HEK293T (cell line): ENCODE data around the gene MAML1.
A peak's percentile ranks its signal among the peaks of the same experiment; 100 is the strongest.

Source experiments
- CTCF ChIA-PET: fragments of 350-600 bp; formaldehyde crosslinking; extraction: SDS; loops from one replicate; lab custom pipeline; 2021; ENCODE audit warnings: antibody characterized with exemption, inconsistent platforms; lab: Yijun Ruan, JAX
- POLR2A ChIA-PET: fragments of 350-600 bp; formaldehyde crosslinking; extraction: SDS; loops from one replicate; lab custom pipeline; 2020; ENCODE audit warnings: antibody characterized with exemption, inconsistent platforms; lab: Yijun Ruan, JAX
- DNase-seq: peaks from one replicate; pipeline ENCODE4 v3.0.0; 2012; ENCODE audit warnings: mixed read lengths; ENCODE audit errors: extremely low spot score
- ARNT ChIP-seq: fragments of 450-650 bp; IDR thresholded peaks from 2 replicates; pipeline ENCODE4 v1.6.1; 2017; ENCODE audit warnings: mild to moderate bottlenecking
- BHLHE40 ChIP-seq: fragments of 450-650 bp; IDR thresholded peaks from 2 replicates; pipeline ENCODE4 v1.6.1; 2016; ENCODE audit warnings: mild to moderate bottlenecking, moderate library complexity, borderline replicate concordance
- CTBP1 ChIP-seq: fragments of 450-650 bp; IDR thresholded peaks from 2 replicates; pipeline ENCODE4 v1.6.1; 2016; ENCODE audit warnings: borderline replicate concordance
- ELF4 ChIP-seq: fragments of 450-650 bp; IDR thresholded peaks from 2 replicates; pipeline ENCODE4 v1.6.1; 2017; ENCODE audit warnings: antibody characterized with exemption
- FOXA1 ChIP-seq: fragments of 450-650 bp; IDR thresholded peaks from 2 replicates; pipeline ENCODE4 v1.6.1; 2016; ENCODE audit warnings: mild to moderate bottlenecking
- FOXK2 ChIP-seq: fragments of 450-650 bp; IDR thresholded peaks from 2 replicates; pipeline ENCODE4 v1.6.1; 2016; ENCODE audit warnings: mild to moderate bottlenecking
- FOXM1 ChIP-seq: fragments of 450-650 bp; IDR thresholded peaks from 2 replicates; pipeline ENCODE4 v1.6.1; 2017; ENCODE audit warnings: mild to moderate bottlenecking, borderline replicate concordance
- HDGF ChIP-seq: fragments of 450-650 bp; IDR thresholded peaks from 2 replicates; pipeline ENCODE4 v1.6.1; 2017; ENCODE audit warnings: antibody characterized with exemption, borderline replicate concordance
- L3MBTL2 ChIP-seq: fragments of 450-650 bp; conservative IDR thresholded peaks from 2 replicates; pipeline ENCODE4 v1.6.1; 2016; ENCODE audit warnings: mild to moderate bottlenecking
- LEF1 ChIP-seq: fragments of 450-650 bp; IDR thresholded peaks from 2 replicates; pipeline ENCODE4 v1.6.1; 2017; ENCODE audit warnings: mild to moderate bottlenecking, borderline replicate concordance
- NFRKB ChIP-seq: fragments of 450-650 bp; IDR thresholded peaks from 2 replicates; pipeline ENCODE4 v1.6.1; 2016; ENCODE audit warnings: mild to moderate bottlenecking, moderate library complexity
- SP1 ChIP-seq: fragments of 450-650 bp; IDR thresholded peaks from 2 replicates; pipeline ENCODE4 v1.6.1; 2017
- SUZ12 ChIP-seq: fragments of 450-650 bp; IDR thresholded peaks from 2 replicates; pipeline ENCODE4 v1.6.1; 2016; ENCODE audit warnings: mild to moderate bottlenecking
- TARDBP ChIP-seq: fragments of 450-650 bp; IDR thresholded peaks from 2 replicates; pipeline ENCODE4 v1.6.1; 2016
- ZNF384 ChIP-seq: fragments of 450-650 bp; IDR thresholded peaks from 2 replicates; pipeline ENCODE4 v1.6.1; 2016
- TF ChIP-seq, protein P1 (sequence below): fragments of 450-650 bp; IDR thresholded peaks from 2 replicates; pipeline ENCODE4 v1.6.1; 2016

MAML1 gene

DNA sequence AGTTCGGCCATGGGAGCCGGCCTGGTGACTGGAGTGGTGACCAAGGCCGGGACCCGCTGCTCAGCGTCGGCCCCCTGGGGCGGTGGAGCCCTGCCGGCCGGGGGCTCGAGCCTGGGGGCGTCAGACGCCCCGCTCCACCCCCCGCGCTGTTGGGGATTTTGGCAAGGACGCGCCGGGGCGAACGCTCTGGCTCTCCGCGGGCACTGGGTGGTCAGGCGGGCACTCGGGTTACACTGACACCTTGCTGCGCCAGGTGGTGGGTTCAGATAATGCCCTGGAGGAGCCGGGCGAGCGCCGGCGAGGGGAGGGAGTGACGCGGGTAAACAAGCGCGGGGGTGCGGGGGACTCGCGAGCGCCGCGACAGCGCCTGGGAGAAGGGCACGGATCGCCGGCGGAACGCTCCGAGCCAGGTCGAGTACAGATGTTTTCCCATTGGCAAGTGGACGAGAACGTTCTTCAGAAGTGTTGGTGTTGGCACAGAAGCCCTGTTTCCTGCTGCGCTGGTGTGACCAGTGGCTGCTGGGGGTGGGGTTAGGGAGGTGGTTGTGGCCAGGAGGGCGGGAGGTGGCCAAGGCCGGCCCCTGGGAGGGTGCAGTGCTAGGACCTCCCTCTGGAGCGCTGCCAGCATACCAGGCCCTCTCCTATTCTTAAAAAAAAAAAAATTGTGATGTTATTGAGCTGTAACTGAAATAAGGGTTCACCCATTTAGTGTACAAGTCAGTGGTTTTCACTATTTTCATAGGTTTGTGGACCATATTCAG lies 88.9 kb downstream of the MAML1 start:
- POLR2A ChIA-PET, result interaction anchor here (0.6 to 1.5 kb wide), 6 partner anchors 10 to 48 kb away, joined by 3 to 8 read pairs (median 4); no protein-coding TSS in a partner anchor
- TF ChIP-seq ZNF384, result peak; percentile 76; the same call in 1 of the 2 replicates
- TF ChIP-seq FOXK2, result no peak
- peak; percentile 90 for DNase-seq
- CTCF ChIA-PET, result interaction anchor here (0.6 kb wide), 1 partner anchor 1335 kb away, joined by 3 read pairs; no protein-coding TSS in a partner anchor

DNA sequence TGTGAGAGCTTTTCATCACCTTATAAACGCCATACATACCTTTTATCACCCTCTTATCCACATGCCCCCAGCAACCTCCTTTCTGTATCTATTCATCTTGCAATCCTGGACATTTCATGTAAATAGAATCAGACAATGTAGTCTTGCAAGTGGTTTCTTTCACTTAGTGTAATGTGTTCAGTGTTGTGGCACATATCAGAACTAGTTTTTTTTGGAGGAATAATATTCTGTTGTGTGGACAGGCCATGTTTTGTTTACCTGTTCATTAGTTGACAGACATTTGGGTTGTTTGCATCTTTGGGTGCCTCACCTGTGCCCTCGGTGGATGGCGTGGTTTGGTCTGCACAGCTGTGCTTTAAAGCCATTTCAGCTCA lies 89.4 kb downstream of the MAML1 start:
- no peak for TF ChIP-seq CTBP1
- no peak for TF ChIP-seq HDGF
- TF ChIP-seq FOXM1, result no peak
- no peak for TF ChIP-seq ELF4
- no peak for TF ChIP-seq FOXA1
- TF ChIP-seq LEF1, result no peak
- TF ChIP-seq, protein P1, sequence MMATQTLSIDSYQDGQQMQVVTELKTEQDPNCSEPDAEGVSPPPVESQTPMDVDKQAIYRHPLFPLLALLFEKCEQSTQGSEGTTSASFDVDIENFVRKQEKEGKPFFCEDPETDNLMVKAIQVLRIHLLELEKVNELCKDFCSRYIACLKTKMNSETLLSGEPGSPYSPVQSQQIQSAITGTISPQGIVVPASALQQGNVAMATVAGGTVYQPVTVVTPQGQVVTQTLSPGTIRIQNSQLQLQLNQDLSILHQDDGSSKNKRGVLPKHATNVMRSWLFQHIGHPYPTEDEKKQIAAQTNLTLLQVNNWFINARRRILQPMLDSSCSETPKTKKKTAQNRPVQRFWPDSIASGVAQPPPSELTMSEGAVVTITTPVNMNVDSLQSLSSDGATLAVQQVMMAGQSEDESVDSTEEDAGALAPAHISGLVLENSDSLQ, result no peak
- no peak for TF ChIP-seq SUZ12
- no peak for TF ChIP-seq L3MBTL2
- TF ChIP-seq TARDBP, result no peak
- TF ChIP-seq NFRKB, result no peak
- no peak for TF ChIP-seq ARNT
- TF ChIP-seq BHLHE40, result no peak
- TF ChIP-seq FOXK2, result no peak
- no peak for TF ChIP-seq ZNF384
- no peak for TF ChIP-seq SP1
- ChIA-PET CTCF (interaction anchor here (0.6 kb wide), 1 partner anchor 1336 kb away, joined by 3 read pairs; no protein-coding TSS in a partner anchor), POLR2A (interaction anchor here (0.6 kb wide), 1 partner anchor 47 kb away, joined by 4 read pairs; no protein-coding TSS in a partner anchor)
- DNase-seq, result no peak

DNA sequence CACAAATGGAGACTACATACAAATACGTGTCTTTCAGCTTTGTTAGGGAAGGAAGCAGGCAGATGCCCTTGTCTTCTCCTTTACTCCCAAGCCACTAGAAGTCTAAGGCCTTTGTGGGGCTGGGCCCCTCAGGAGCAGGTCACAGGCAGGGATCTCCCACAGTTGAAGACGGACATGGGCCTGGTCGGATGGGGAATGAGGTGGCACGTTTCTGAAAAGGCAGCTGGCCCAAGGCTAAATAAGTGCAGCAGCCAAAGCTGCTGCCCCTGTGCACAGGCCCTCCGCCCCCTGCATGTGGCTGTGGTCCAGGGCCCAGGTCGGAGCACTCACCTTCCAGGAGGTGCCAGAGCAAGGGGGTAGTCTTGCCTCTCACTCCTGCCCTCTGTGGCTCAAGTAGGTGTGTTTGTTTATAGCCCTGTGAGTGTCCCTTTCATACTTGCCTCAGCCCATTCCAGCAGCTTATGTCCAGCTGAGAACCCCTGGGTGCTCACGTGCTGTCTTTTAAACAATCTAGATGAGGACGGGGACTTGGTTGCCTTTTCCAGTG lies 89.9 kb downstream of the MAML1 start:
- ChIA-PET POLR2A (interaction anchor here (0.6 to 1.6 kb wide), 2 partner anchors 11 to 47 kb away, joined by 4 read pairs; no protein-coding TSS in a partner anchor), CTCF (interaction anchor here (0.6 kb wide), 1 partner anchor 1337 kb away, joined by 3 read pairs; no protein-coding TSS in a partner anchor)

DNA sequence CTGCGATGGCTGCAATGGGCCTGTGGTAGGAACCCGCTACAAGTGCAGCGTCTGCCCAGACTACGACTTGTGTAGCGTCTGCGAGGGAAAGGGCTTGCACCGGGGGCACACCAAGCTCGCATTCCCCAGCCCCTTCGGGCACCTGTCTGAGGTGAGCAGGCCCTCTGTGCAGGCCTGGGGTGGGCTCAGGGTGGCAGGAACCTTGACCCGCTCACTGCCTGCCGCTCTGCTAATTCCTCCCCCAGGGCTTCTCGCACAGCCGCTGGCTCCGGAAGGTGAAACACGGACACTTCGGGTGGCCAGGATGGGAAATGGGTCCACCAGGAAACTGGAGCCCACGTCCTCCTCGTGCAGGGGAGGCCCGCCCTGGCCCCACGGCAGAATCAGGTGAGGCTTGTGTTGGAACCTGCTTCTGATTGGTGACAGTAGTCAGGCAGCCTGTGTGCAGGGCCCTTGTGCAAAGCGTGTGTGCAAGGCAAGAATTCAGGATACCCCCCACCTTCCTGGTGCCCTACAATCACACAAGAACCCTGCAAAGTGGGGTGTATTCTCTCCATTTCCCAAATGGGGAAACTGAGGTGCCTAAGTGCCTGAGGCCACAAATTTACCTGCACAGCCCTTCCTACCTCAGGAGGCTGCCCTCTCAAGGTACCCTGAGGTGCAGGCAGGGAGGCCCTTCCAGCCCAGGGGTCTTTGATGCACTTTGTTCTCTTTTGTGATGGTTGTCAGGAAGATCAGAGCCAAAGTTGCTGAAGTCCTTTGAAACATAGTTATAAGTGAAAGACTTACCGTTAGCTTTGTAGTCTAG lies 91.5 kb downstream of the MAML1 start:
- CTCF ChIA-PET, result no interaction called here
- no peak for TF ChIP-seq FOXM1
- TF ChIP-seq, protein P1, result no peak
- no peak for TF ChIP-seq CTBP1
- no peak for TF ChIP-seq L3MBTL2
- TF ChIP-seq FOXK2, result no peak
- TF ChIP-seq TARDBP, result no peak
- TF ChIP-seq SP1, result no peak
- no peak for TF ChIP-seq ZNF384
- no peak for TF ChIP-seq ELF4
- TF ChIP-seq HDGF, result no peak
- no peak for TF ChIP-seq ARNT
- no peak for TF ChIP-seq BHLHE40
- no peak for TF ChIP-seq SUZ12
- no peak for TF ChIP-seq LEF1
- TF ChIP-seq FOXA1, result no peak
- TF ChIP-seq NFRKB, result no peak
- no peak for DNase-seq
- POLR2A ChIA-PET, result interaction anchor here (1.6 kb wide), 1 partner anchor 13 kb away, joined by 4 read pairs; no protein-coding TSS in a partner anchor

More for the DNA sequence above, 89.9 kb downstream of the MAML1 start:
- DNase-seq, result no peak
- TF ChIP-seq HDGF (no peak), SP1 (no peak), TARDBP (no peak), ZNF384 (no peak)

DNA sequence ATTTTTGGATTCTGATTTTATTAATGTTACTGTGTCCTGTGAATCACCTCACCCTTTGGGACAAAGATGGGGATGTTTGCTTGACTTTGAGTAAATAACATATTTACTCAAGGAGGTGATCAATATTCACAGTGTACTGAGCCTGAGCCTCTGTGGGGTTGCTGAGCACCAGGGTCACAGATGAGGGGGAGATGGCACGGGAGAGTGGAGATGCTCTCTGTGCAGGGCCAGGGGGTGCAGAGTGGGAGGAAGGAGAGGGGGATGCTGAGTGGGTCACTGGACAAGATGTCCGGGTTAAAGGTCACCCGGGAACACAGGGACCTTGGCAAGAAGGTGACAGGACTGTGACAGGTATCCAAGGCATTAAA lies 92.1 kb downstream of the MAML1 start:
- TF ChIP-seq TARDBP, result no peak
- TF ChIP-seq LEF1, result no peak
- no peak for TF ChIP-seq FOXK2
- no peak for TF ChIP-seq L3MBTL2
- no peak for TF ChIP-seq ZNF384
- no peak for TF ChIP-seq BHLHE40
- no peak for TF ChIP-seq ELF4
- no peak for TF ChIP-seq FOXA1
- TF ChIP-seq HDGF, result no peak
- no peak for TF ChIP-seq SP1
- TF ChIP-seq ARNT, result no peak
- TF ChIP-seq FOXM1, result no peak
- CTCF ChIA-PET, result no interaction called here
- POLR2A ChIA-PET, result no interaction called here
- DNase-seq, result no peak

DNA sequence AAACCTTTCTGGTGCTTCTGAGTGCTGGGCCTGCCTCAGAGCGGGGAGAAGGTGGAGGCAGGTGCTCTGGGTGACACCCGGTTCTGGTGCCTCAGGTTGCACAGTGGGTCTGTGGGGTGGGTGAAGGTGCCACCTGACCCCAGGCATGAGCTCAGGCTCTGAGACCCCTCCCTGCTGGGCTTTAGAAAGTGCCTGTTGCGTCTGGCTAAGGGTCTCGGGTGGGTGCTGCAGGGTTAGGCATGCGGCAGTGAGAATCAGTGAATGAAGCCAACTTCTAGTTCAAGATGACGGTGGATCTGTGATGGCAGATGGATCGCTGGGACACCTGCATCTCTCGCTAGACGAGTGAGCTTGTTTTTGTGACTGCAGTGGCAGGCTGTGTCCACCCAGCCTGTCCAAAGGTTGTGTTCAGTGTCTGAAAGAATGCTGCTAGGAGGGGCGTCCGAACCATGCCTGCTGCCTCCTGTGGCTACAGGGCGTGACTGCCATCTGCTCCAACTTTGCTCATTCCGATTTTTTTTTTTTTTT lies 93.1 kb downstream of the MAML1 start:
- CTCF ChIA-PET, result no interaction called here
- POLR2A ChIA-PET, result interaction anchor here (0.9 kb wide), 1 partner anchor 31 kb away, joined by 3 read pairs; no protein-coding TSS in a partner anchor

More for the DNA sequence above, 93.1 kb downstream of the MAML1 start:
- 0 out of 2 replicates have a peak, but pooled peaks have one; percentile 40 for TF ChIP-seq ZNF384
- no peak for TF ChIP-seq BHLHE40
- no peak for DNase-seq
